ENCODE data around the gene FTSJ1.

DNA sequence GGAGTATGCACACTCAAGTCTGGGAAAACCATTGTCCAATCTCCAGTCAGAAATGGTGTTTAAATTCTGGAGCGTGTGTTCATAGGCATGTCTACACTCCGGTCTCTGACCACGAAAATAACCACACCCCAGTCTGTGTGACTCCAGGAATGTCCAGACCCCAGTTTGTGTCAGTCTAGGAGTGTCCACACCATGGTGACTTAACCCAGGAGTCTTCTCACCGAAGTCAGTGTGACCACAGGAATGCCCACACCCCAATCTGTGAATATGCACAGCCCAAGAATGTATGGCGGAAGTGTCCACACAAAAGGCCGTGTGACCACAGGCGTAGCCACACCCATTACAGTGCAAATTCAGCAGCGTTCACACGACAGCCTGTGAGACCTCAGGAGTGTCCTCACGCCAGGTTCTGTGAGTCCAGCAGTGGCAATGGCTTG lies 11.4 kb downstream of the FTSJ1 start:
- TF ChIP-seq CTCF (IDR thresholded peaks at IDR 0.05) (no peak), POLR2A (IDR thresholded peaks at IDR 0.05) (no peak)
